Loucy (cell line): ENCODE data around the gene CA7.

ENCODE experiments used
- H2AFZ ChIP-seq: fragments of 200-600 bp; sonication (generic); 2 replicates; pipeline ENCODE4 v1.6.0; 2016; ENCODE audit warnings: antibody characterized with exemption, mild to moderate bottlenecking, low read length, moderate library complexity
- H3F3A ChIP-seq: fragments of 200-600 bp; 2 replicates; pipeline ENCODE4 v1.6.0; 2016; ENCODE audit warnings: antibody characterized with exemption, low read depth, mild to moderate bottlenecking
- H3K27me3 ChIP-seq: fragments of 200-600 bp; sonication (generic); 2 replicates; pipeline ENCODE4 v1.6.1; 2014; ENCODE audit warnings: low read length, mild to moderate bottlenecking; ENCODE audit not compliant: insufficient read depth, poor library complexity, severe bottlenecking
- H3K36me3 ChIP-seq: fragments of 200-600 bp; sonication (generic); 2 replicates; pipeline ENCODE4 v1.6.1; 2016; ENCODE audit warnings: low read length; ENCODE audit not compliant: insufficient read depth
- H3K4me1 ChIP-seq: fragments of 200-600 bp; sonication (generic); 2 replicates; pipeline ENCODE4 v1.5.1; 2014; ENCODE audit warnings: low read length, mild to moderate bottlenecking; ENCODE audit not compliant: insufficient read depth, poor library complexity, severe bottlenecking
- H3K4me2 ChIP-seq: fragments of 200-600 bp; sonication (generic); 2 replicates; pipeline ENCODE4 v1.6.0; 2014; ENCODE audit warnings: antibody characterized with exemption, low read length, low read depth, mild to moderate bottlenecking; ENCODE audit not compliant: poor library complexity, severe bottlenecking
- H3K4me3 ChIP-seq: fragments of 200-600 bp; sonication (generic); 2 replicates; pipeline ENCODE4 v1.5.1; 2014; ENCODE audit warnings: low read length, mild to moderate bottlenecking, mixed read lengths; ENCODE audit not compliant: poor library complexity, severe bottlenecking
- H3K79me2 ChIP-seq: fragments of 200-600 bp; sonication (generic); 2 replicates; pipeline ENCODE4 v1.6.1; 2014; ENCODE audit warnings: low read length; ENCODE audit not compliant: insufficient read depth
- H3K9ac ChIP-seq: fragments of 200-600 bp; sonication (generic); 2 replicates; pipeline ENCODE4 v1.6.0; 2014; ENCODE audit warnings: mild to moderate bottlenecking, low read depth, low read length, moderate library complexity; ENCODE audit not compliant: poor library complexity, severe bottlenecking
- H3K9me2 ChIP-seq: fragments of 200-600 bp; sonication (generic); replicated peaks from 2 replicates; pipeline ENCODE4 v1.6.1; 2016; ENCODE audit warnings: low read depth, low read length, mixed read lengths
- H3K9me3 ChIP-seq: fragments of 200-600 bp; sonication (generic); 2 replicates; pipeline ENCODE4 v1.6.1; 2014; ENCODE audit warnings: mild to moderate bottlenecking, antibody characterized with exemption, low read length, low read depth; ENCODE audit not compliant: insufficient read depth
- H4K20me1 ChIP-seq: fragments of 200-600 bp; sonication (generic); 2 replicates; pipeline ENCODE4 v1.6.0; 2014; ENCODE audit warnings: antibody characterized with exemption, low read length, mild to moderate bottlenecking; ENCODE audit not compliant: insufficient read depth, poor library complexity, severe bottlenecking
- CTCF ChIP-seq: fragments of 200-600 bp; sonication (generic); conservative IDR thresholded peaks from 2 replicates; pipeline ENCODE4 v1.5.1; 2014; ENCODE audit warnings: mild to moderate bottlenecking, antibody characterized with exemption, low read length
- EZH2phosphoT487 ChIP-seq: fragments of 200-600 bp; IDR thresholded peaks from 2 replicates; pipeline ENCODE4 v1.6.1; 2018; ENCODE audit warnings: antibody characterized with exemption, mild to moderate bottlenecking, moderate library complexity, borderline replicate concordance

Gene CA7

DNA sequence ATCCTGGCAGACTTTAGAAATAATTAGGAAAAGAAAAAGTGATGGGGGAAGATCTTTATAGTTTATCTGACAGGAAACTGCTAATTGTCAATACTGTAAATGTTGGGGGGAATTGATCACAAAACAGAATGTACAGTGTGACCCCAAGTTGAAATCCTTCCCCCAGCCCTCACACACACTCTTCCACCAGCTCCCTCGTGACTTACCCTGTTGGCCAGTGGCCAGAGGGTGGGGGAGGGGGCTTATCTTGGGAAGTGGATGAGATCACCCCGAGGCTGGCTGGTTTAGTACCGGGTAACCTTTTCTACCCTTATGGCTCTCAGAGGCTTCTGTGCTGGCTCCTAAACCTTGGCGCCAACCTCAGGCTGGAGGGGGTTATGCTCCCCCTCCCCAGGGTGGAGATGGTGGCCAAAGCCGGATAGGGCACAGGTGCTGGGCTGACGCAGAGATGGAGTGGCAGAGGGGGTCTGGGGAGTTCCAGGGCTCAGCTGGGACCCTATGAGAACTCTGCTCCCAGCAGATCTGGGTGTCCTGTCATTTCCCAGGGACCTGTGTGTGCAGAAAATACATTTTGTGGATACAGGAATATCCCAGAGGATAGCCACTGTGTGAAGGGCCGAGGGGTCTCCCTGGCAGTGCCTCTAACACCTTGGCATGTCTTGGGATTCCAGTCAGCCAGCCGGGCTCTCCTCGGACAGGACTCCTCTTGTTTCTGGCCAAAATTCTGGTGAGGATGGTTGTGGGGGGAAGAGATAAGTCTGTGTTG is 55.9 kb downstream of the CA7 start:
- H3K4me1 ChIP-seq: peaks cover 6% of the 10 kb centered on the region
- no peak overlapping the region for H2AFZ ChIP-seq

GRCh38 chr16:66900721-66901441 is 56.7 kb downstream of the CA7 start:
- no peaks in the 10 kb centered on the region for H3F3A ChIP-seq
- H3K4me2 ChIP-seq: no peak overlapping the region
- no peaks in the 10 kb centered on the region for H3K36me3 ChIP-seq
- H3K9ac ChIP-seq: no peak overlapping the region
- H3K9me2 ChIP-seq: no peaks in the 10 kb centered on the region
- H3K4me1 ChIP-seq: peaks cover 12% of the 10 kb centered on the region
- H2AFZ ChIP-seq: no peak overlapping the region
- no peaks in the 10 kb centered on the region for H4K20me1 ChIP-seq
- TF ChIP-seq CTCF (no peak), EZH2phosphoT487 (no peak)
- no peaks in the 10 kb centered on the region for H3K9me3 ChIP-seq
- H3K4me3 ChIP-seq: no peak overlapping the region
- no peaks in the 10 kb centered on the region for H3K79me2 ChIP-seq
- no peaks in the 10 kb centered on the region for H3K27me3 ChIP-seq

More for the DNA sequence above, 55.9 kb downstream of the CA7 start:
- Histone ChIP-seq H3K9me2 (no peaks in the 10 kb centered on the region), H4K20me1 (no peaks in the 10 kb centered on the region), H3K36me3 (no peaks in the 10 kb centered on the region), H3F3A (no peaks in the 10 kb centered on the region), H3K27me3 (no peaks in the 10 kb centered on the region), H3K4me3 (no peak overlapping the region), H3K9me3 (no peaks in the 10 kb centered on the region), H3K79me2 (no peaks in the 10 kb centered on the region), H3K4me2 (no peak overlapping the region), H3K9ac (peak overlapping the region; percentile 26)
- TF ChIP-seq EZH2phosphoT487 (no peak), CTCF (no peak)

DNA sequence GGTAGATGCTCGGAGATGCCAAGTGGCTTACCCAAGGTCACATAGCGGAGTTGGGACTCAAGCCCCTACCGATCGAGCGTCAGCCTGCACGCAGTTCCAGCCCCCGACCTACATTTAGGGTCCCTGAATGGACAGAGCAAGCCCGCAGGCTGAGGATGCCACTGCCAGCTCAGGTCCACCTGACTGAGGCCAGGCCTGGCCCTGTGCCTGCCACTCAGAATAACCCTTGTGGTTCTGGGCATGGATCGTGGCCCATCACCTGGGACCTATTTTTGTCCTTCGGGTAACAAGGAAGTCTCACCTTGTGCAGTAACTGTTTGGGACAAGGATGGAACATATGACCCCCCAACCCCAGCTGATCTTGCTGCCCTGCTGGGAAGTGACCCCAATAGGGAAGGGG is 57.4 kb downstream of the CA7 start:
- peaks cover 14% of the 10 kb centered on the region for H3K4me1 ChIP-seq
- H3K4me2 ChIP-seq: no peak overlapping the region
- TF ChIP-seq EZH2phosphoT487: no peak
- no peak for TF ChIP-seq CTCF

More for the DNA sequence above, 57.4 kb downstream of the CA7 start:
- no peak overlapping the region for H3K9ac ChIP-seq
- H2AFZ ChIP-seq: no peak overlapping the region
- H3K9me3 ChIP-seq: no peaks in the 10 kb centered on the region
- H4K20me1 ChIP-seq: no peaks in the 10 kb centered on the region
- no peaks in the 10 kb centered on the region for H3K27me3 ChIP-seq
- H3K4me3 ChIP-seq: no peak overlapping the region
- H3K79me2 ChIP-seq: no peaks in the 10 kb centered on the region
- no peaks in the 10 kb centered on the region for H3K36me3 ChIP-seq
- no peaks in the 10 kb centered on the region for H3F3A ChIP-seq
- H3K9me2 ChIP-seq: no peaks in the 10 kb centered on the region
